HCT116 (cell line): ENCODE results near the gene TNS3. TPM values are rescaled to one million over a fixed set of nuclear protein-coding genes. Genes with fewer than 3 reads are reported as not detected.

Experiments
- ATAC-seq: fragments of 200-7000 bp; cut with Tn5 transposase; 2 replicates; pipeline ENCODE4 v1.9.1; 2020; ENCODE audit warnings: mild to moderate bottlenecking, moderate library complexity
- BruUV-seq: library from RNA; stranded (reverse); fragments of 400-500 nt; replicated peaks from 2 replicates; lab custom pipeline; 2021; lab: Mats Ljungman, UMichigan
- CTCF ChIA-PET: fragments of 300-600 bp; sonication (Branson Sonifier 250); formaldehyde crosslinking; loops from one replicate; lab custom pipeline; 2021; ENCODE audit warnings: antibody characterized with exemption; lab: Charles Lee
- POLR2A ChIA-PET: fragments of 300-600, 350-600 bp; sonication (Branson Sonifier 250); formaldehyde crosslinking; loops from one replicate; lab custom pipeline; 2021; ENCODE audit warnings: antibody characterized with exemption; lab: Charles Lee
- RAD21 ChIA-PET, 2 experiments: fragments of 300-600 bp; sonication (Branson Sonifier 250); formaldehyde crosslinking; loops; one replicate each; lab custom pipeline; 2023; ENCODE audit warnings: low total read pairs in 2 of 2; ENCODE audit not compliant: uncharacterized antibody in 2 of 2, unreplicated experiment in 2 of 2, low non-redundant PET in 1 of 2; lab: Charles Lee
- DNase-seq: peaks from one replicate; pipeline ENCODE4 v3.0.0-alpha.2; 2010; ENCODE audit warnings: low read depth, low spot score
- H2AFZ ChIP-seq: fragments of 200-600 bp; shearing (Covaris generic), sonication (generic); 2 replicates; pipeline ENCODE4 v1.6.1; 2017; ENCODE audit warnings: low read depth, mixed run types, mixed read lengths, antibody characterized with exemption, low read length; ENCODE audit not compliant: poor library complexity, severe bottlenecking
- H3K27ac ChIP-seq: 2 replicates; pipeline ENCODE4 v1.5.1; 2012; ENCODE audit warnings: low read depth, low read length
- H3K27me3 ChIP-seq: fragments of 200-600 bp; sonication (generic); 2 replicates; pipeline ENCODE4 v1.6.1; 2016; ENCODE audit warnings: mixed run types, low read length, mixed read lengths; ENCODE audit not compliant: insufficient read depth
- H3K36me3 ChIP-seq, 2 experiments: fragments of 200-500 bp in 1 of 2; fragments of 200-600 bp in 1 of 2; sonication (Bioruptor generic) in 1 of 2; sonication (generic) in 1 of 2; 2 replicates each; pipeline versions ENCODE4 v1.5.1 to v1.6.1; 2014 to 2016; ENCODE audit warnings: low read length in 2 of 2, inconsistent platforms in 1 of 2, mixed read lengths in 1 of 2, mixed run types in 1 of 2; ENCODE audit not compliant: insufficient read depth in 2 of 2, control insufficient read depth in 1 of 2
- H3K4me1 ChIP-seq, 2 experiments: fragments of 200-600 bp in 1 of 2; sonication (generic) in 1 of 2; 2 replicates each; pipeline versions ENCODE4 v1.5.1 to v1.6.1; 2012 to 2017; ENCODE audit warnings: low read length in 2 of 2, inconsistent platforms in 1 of 2, mild to moderate bottlenecking in 1 of 2, mixed read lengths in 1 of 2, mixed run types in 1 of 2, moderate library complexity in 1 of 2; ENCODE audit not compliant: insufficient read depth in 2 of 2, control insufficient read depth in 1 of 2
- H3K4me2 ChIP-seq: fragments of 200-600 bp; sonication (generic); 2 replicates; pipeline ENCODE4 v1.6.1; 2017; ENCODE audit warnings: mixed run types, low read length, mixed read lengths
- H3K4me3 ChIP-seq, 2 experiments: fragments of 200-600 bp in 1 of 2; sonication (generic) in 1 of 2; replicated peaks in 1 of 2; 2 replicates each; pipeline ENCODE4 v1.5.1; 2011 to 2016; ENCODE audit warnings: low read length in 2 of 2, control low read depth in 1 of 2, low read depth in 1 of 2, mild to moderate bottlenecking in 1 of 2, mixed read lengths in 1 of 2, mixed run types in 1 of 2
- H3K79me2 ChIP-seq: fragments of 200-600 bp; sonication (generic); 2 replicates; pipeline ENCODE4 v1.6.1; 2017; ENCODE audit warnings: mild to moderate bottlenecking, mixed run types, low read length, moderate library complexity, mixed read lengths; ENCODE audit not compliant: insufficient read depth
- H3K9ac ChIP-seq: fragments of 200-600 bp; sonication (generic); 2 replicates; pipeline ENCODE4 v1.6.1; 2016; ENCODE audit warnings: low read length, mixed read lengths
- H3K9me2 ChIP-seq: fragments of 200-600 bp; sonication (generic), shearing (Covaris generic); 2 replicates; pipeline ENCODE4 v1.6.1; 2017; ENCODE audit warnings: mixed run types, mild to moderate bottlenecking, moderate library complexity; ENCODE audit not compliant: insufficient read depth
- H3K9me3 ChIP-seq, 2 experiments: fragments of 200-500 bp in 1 of 2; fragments of 200-600 bp in 1 of 2; sonication (Bioruptor generic) in 1 of 2; sonication (generic) in 1 of 2; 2 replicates each; pipeline ENCODE4 v1.6.1; 2014 to 2017; ENCODE audit warnings: low read length in 2 of 2, mixed read lengths in 2 of 2, inconsistent platforms in 1 of 2, low read depth in 1 of 2, mild to moderate bottlenecking in 1 of 2, mixed run types in 1 of 2, moderate library complexity in 1 of 2; ENCODE audit not compliant: control insufficient read depth in 1 of 2, insufficient read depth in 1 of 2
- H4K20me1 ChIP-seq: fragments of 200-600 bp; sonication (generic), shearing (Covaris generic); 2 replicates; pipeline ENCODE4 v1.6.1; 2017; ENCODE audit warnings: mixed run types, mild to moderate bottlenecking, moderate library complexity; ENCODE audit not compliant: insufficient read depth
- CBX3 ChIP-seq: IDR thresholded peaks from 2 replicates; pipeline ENCODE4 v1.6.1; 2012; ENCODE audit warnings: low read depth
- CEBPB ChIP-seq: IDR thresholded peaks from 2 replicates; pipeline ENCODE4 v1.6.1; 2012; ENCODE audit warnings: low read depth
- EGR1 ChIP-seq: IDR thresholded peaks from 2 replicates; pipeline ENCODE4 v1.6.1; 2012; ENCODE audit warnings: low read depth
- ELF1 ChIP-seq: IDR thresholded peaks from 2 replicates; pipeline ENCODE4 v1.6.1; 2012; ENCODE audit warnings: low read depth, borderline replicate concordance
- EZH2 ChIP-seq: fragments of 200-600 bp; sonication (generic); IDR thresholded peaks from 2 replicates; pipeline ENCODE4 v1.6.1; 2017; ENCODE audit warnings: antibody characterized with exemption, mixed run types
- EZH2phosphoT487 ChIP-seq: fragments of 200-600 bp; IDR thresholded peaks from 2 replicates; pipeline ENCODE4 v1.6.1; 2018; ENCODE audit warnings: antibody characterized with exemption, borderline replicate concordance
- FOSL1 ChIP-seq: IDR thresholded peaks from 2 replicates; pipeline ENCODE4 v1.6.1; 2012; ENCODE audit warnings: low read depth
- JUND ChIP-seq: IDR thresholded peaks from 2 replicates; pipeline ENCODE4 v1.6.1; 2012
- POLR2A ChIP-seq: IDR thresholded peaks from 2 replicates; pipeline ENCODE4 v1.7.0; 2011; ENCODE audit warnings: borderline replicate concordance; ENCODE audit not compliant: insufficient read depth, insufficient read length; ENCODE audit errors: extremely low read depth
- POLR2AphosphoS5 ChIP-seq: IDR thresholded peaks from 2 replicates; pipeline ENCODE4 v1.6.1; 2011; ENCODE audit warnings: mild to moderate bottlenecking, low read depth, low read length, moderate library complexity
- SP1 ChIP-seq: IDR thresholded peaks from 2 replicates; pipeline ENCODE4 v1.6.1; 2012; ENCODE audit warnings: low read depth
- SRF ChIP-seq: IDR thresholded peaks from 2 replicates; pipeline ENCODE4 v1.6.1; 2012; ENCODE audit warnings: low read depth
- TCF7L2 ChIP-seq: IDR thresholded peaks from 2 replicates; pipeline ENCODE4 v1.7.0; 2011; ENCODE audit warnings: borderline replicate concordance, inconsistent platforms; ENCODE audit not compliant: insufficient read depth, insufficient read length; ENCODE audit errors: extremely low read depth
- YY1 ChIP-seq: IDR thresholded peaks from 2 replicates; pipeline ENCODE4 v1.6.1; 2011; ENCODE audit warnings: low read length, low read depth, moderate library complexity, mild to moderate bottlenecking; ENCODE audit not compliant: insufficient replicate concordance; ENCODE audit errors: extremely low read depth
- ZFX ChIP-seq: fragments of 450-650 bp; IDR thresholded peaks from 2 replicates; pipeline ENCODE4 v1.6.1; 2017
- ZNF274 ChIP-seq: fragments of 200-500 bp; sonication (Bioruptor generic); IDR thresholded peaks from 2 replicates; pipeline ENCODE4 v1.6.1; 2014; ENCODE audit warnings: mild to moderate bottlenecking, low read depth, low read length, inconsistent platforms
- intact Hi-C: fragments of 100-400 bp; cut with micrococcal nuclease; formaldehyde crosslinking; loops from 2 replicates; pipeline ENCODE4 v1.10.0; 2022
- total RNA-seq: library from RNA; stranded (reverse); gene quantifications from one replicate; pipeline ENCODE4 v1.2.1, GENCODE V29; 2021; ENCODE audit not compliant: unreplicated experiment
- TF ChIP-seq, protein P1 (sequence below): IDR thresholded peaks from 2 replicates; pipeline ENCODE4 v1.6.1; 2012
- TF ChIP-seq, protein P2 (sequence below): IDR thresholded peaks from 2 replicates; pipeline ENCODE4 v1.6.1; 2012

TNS3 gene
- total RNA-seq, 1 experiment from 2014 or later, result 9.1 TPM

DNA sequence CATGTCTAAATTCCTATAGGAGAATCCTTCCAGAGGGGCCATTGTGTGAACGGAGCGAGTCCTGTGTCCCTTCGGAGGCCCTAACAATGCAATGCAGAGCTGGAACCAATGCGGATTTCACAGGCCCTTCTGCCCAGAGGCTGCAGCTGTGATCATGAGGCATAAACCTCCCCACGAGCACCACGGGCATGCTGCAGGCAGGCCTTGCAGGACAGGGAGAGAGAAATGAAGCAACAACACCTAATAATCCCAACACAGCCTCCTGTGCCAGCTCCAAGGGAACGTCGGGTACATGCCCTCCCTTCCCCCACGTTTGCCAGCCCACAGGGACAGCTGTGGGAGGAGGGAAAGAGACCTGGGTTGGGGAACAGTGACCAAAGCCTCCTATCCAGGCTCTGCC is 74.4 kb downstream of the TNS3 start:
- no peaks in the 10 kb centered on the region; a peak in 1 of 4 replicates for H3K4me1 ChIP-seq
- BruUV-seq, result no TSS peak
- POLR2A ChIA-PET, result no interaction called here

More for the DNA sequence above, 74.4 kb downstream of the TNS3 start:
- Histone ChIP-seq H3K4me2 (no peak overlapping the region), H3K9me2 (no peaks in the 10 kb centered on the region), H3K4me3 (no peak overlapping the region), H2AFZ (no peak overlapping the region), H3K27ac (no peak overlapping the region), H4K20me1 (no peaks in the 10 kb centered on the region), H3K9me3 (no peaks in the 10 kb centered on the region), H3K9ac (no peak overlapping the region), H3K27me3 (no peaks in the 10 kb centered on the region), H3K79me2 (no peaks in the 10 kb centered on the region), H3K36me3 (no peaks in the 10 kb centered on the region)
- CTCF ChIA-PET, result no interaction called here
- ATAC-seq (no peak), DNase-seq (no peak)
- intact Hi-C loops, result no loop called here
- RAD21 ChIA-PET, result no interaction called here
- no peak for TF ChIP-seq CBX3
- no peak for TF ChIP-seq ZNF274
- no peak for TF ChIP-seq SRF
- no peak for TF ChIP-seq EZH2phosphoT487
- TF ChIP-seq ELF1, result no peak
- TF ChIP-seq SP1, result no peak
- TF ChIP-seq, protein P1, sequence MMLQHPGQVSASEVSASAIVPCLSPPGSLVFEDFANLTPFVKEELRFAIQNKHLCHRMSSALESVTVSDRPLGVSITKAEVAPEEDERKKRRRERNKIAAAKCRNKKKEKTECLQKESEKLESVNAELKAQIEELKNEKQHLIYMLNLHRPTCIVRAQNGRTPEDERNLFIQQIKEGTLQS, result no peak
- no peak for TF ChIP-seq TCF7L2
- TF ChIP-seq, protein P2, sequence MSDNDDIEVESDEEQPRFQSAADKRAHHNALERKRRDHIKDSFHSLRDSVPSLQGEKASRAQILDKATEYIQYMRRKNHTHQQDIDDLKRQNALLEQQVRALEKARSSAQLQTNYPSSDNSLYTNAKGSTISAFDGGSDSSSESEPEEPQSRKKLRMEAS, result no peak
- no peak for TF ChIP-seq EZH2
- TF ChIP-seq JUND, result no peak
- no peak for TF ChIP-seq ZFX
- no peak for TF ChIP-seq POLR2AphosphoS5
- no peak for TF ChIP-seq POLR2A
- TF ChIP-seq YY1, result no peak
- no peak for TF ChIP-seq CEBPB
- no peak for TF ChIP-seq FOSL1
- TF ChIP-seq EGR1, result no peak
